K562 (cell line): Measurements from ENCODE around the gene TLE6. TPM values are rescaled to one million over a fixed set of nuclear protein-coding genes. Genes with fewer than 3 reads are reported as not detected.
A peak's percentile ranks its signal among the peaks of the same experiment; 100 is the strongest.

Experiments
- ATAC-seq: fragments of 200-7000 bp; cut with Tn5 transposase; 3 replicates; pipeline ENCODE4 v1.9.1; 2020; ENCODE audit warnings: moderate library complexity
- BruUV-seq: library from RNA; stranded (reverse); fragments of 400-500 nt; replicated peaks from 2 replicates; lab custom pipeline; 2021; lab: Mats Ljungman, UMichigan
- CTCF ChIA-PET: fragments of 300-600 bp; formaldehyde crosslinking; extraction: SDS; loops from one replicate; lab custom pipeline; 2021; ENCODE audit warnings: low intra/inter-chr PET ratio; lab: Yijun Ruan, JAX
- POLR2A ChIA-PET: fragments of 300-600, 350-650 bp; sonication (Branson Sonifier 250); formaldehyde crosslinking; extraction: SDS; loops from one replicate; lab custom pipeline; 2021; ENCODE audit warnings: antibody characterized with exemption, inconsistent platforms; lab: Yijun Ruan, JAX
- DNase-seq, 4 experiments: peaks; one replicate each; pipeline versions ENCODE4 v3.0.0 to v3.0.0-alpha.2; 2011 to 2018; ENCODE audit warnings: low spot score in 3 of 4, mixed read lengths in 3 of 4; ENCODE audit errors: extremely low read depth in 1 of 4
- FAIRE-seq: peaks from 2 replicates; lab custom pipeline; 2011; peaks lifted over from hg19 to GRCh38; lab: Jason Lieb, UNC
- H2AFZ ChIP-seq: 2 replicates; pipeline ENCODE4 v1.6.0; 2011; ENCODE audit warnings: low read depth, low read length, control low read depth, inconsistent platforms
- H3K27ac ChIP-seq: fragments of 200-600 bp; 3 replicates; pipeline ENCODE4 v1.8.0; 2011; ENCODE audit warnings: low read depth, mild to moderate bottlenecking, control low read depth, inconsistent platforms, low read length, moderate library complexity, mixed read lengths; ENCODE audit errors: extremely low read depth
- H3K27me3 ChIP-seq, 2 experiments: fragments of 300-600 bp in 1 of 2; 2 replicates in 1 of 2; 3 replicates in 1 of 2; pipeline versions ENCODE4 v1.6.0 to v1.8.0; 2011; ENCODE audit warnings: inconsistent platforms in 2 of 2, low read length in 2 of 2, mild to moderate bottlenecking in 1 of 2, mixed read lengths in 1 of 2, moderate library complexity in 1 of 2; ENCODE audit not compliant: control insufficient read depth in 2 of 2, insufficient read depth in 2 of 2
- H3K36me3 ChIP-seq: fragments of 300-600 bp; 3 replicates; pipeline ENCODE4 v1.8.0; 2011; ENCODE audit warnings: mild to moderate bottlenecking, low read length, inconsistent platforms; ENCODE audit not compliant: control insufficient read depth, insufficient read depth
- H3K4me1 ChIP-seq, 2 experiments: fragments of 200-600 bp in 1 of 2; replicated peaks in 1 of 2; 2 replicates in 1 of 2; 3 replicates in 1 of 2; pipeline versions ENCODE4 v1.5.1 to v1.8.0; 2011; ENCODE audit warnings: inconsistent platforms in 2 of 2, low read length in 2 of 2, mild to moderate bottlenecking in 1 of 2, mixed read lengths in 1 of 2, moderate library complexity in 1 of 2; ENCODE audit not compliant: control insufficient read depth in 2 of 2, insufficient read depth in 2 of 2
- H3K4me2 ChIP-seq: 2 replicates; pipeline ENCODE4 v1.6.1; 2011; ENCODE audit warnings: low read length, control low read depth, inconsistent platforms, mixed read lengths; ENCODE audit not compliant: insufficient read depth
- H3K4me3 ChIP-seq: fragments of 200-600 bp; sonication (generic), shearing (Covaris generic); 2 replicates; pipeline ENCODE4 v1.5.1; 2016; ENCODE audit warnings: control low read depth, inconsistent platforms
- H3K79me2 ChIP-seq: fragments of 200-600 bp; 3 replicates; pipeline ENCODE4 v1.8.0; 2011; ENCODE audit warnings: low read length, inconsistent platforms; ENCODE audit not compliant: control insufficient read depth, insufficient read depth
- H3K9ac ChIP-seq, 2 experiments: 2 replicates each; pipeline versions ENCODE4 v1.6.0 to v1.6.1; 2011; ENCODE audit warnings: low read depth in 2 of 2, low read length in 2 of 2, control low read depth in 1 of 2, inconsistent platforms in 1 of 2, mild to moderate bottlenecking in 1 of 2, mixed read lengths in 1 of 2; ENCODE audit not compliant: insufficient read depth in 1 of 2
- H3K9me1 ChIP-seq: one replicate; pipeline ENCODE4 v1.6.0; 2011; ENCODE audit warnings: inconsistent platforms, mild to moderate bottlenecking, low read length, moderate library complexity; ENCODE audit not compliant: control insufficient read depth, insufficient read depth
- H3K9me3 ChIP-seq: replicated peaks from 2 replicates; pipeline ENCODE4 v1.5.1; 2011; ENCODE audit warnings: low read depth, low read length, inconsistent platforms; ENCODE audit not compliant: control insufficient read depth, insufficient read depth
- H4K20me1 ChIP-seq: replicated peaks from 2 replicates; pipeline ENCODE4 v1.6.1; 2011; ENCODE audit warnings: low read length, inconsistent platforms, mixed read lengths; ENCODE audit not compliant: control insufficient read depth, insufficient read depth
- BMI1 ChIP-seq: fragments of 150-350 bp; IDR thresholded peaks from 2 replicates; pipeline ENCODE4 v1.6.1; 2014; ENCODE audit warnings: low read length
- CBFA2T3 ChIP-seq: fragments of 450-650 bp; IDR thresholded peaks from 2 replicates; pipeline ENCODE4 v1.6.1; 2017
- E2F1 ChIP-seq: sonication (generic); formaldehyde crosslinking; IDR thresholded peaks from 2 replicates; pipeline ENCODE4 v1.8.1; 2023; ENCODE audit warnings: mild to moderate bottlenecking, missing genetic modification reagents, moderate library complexity
- HDAC1 ChIP-seq, 2 experiments: fragments of 450-650 bp; IDR thresholded peaks; 2 replicates each; pipeline ENCODE4 v1.6.1; 2016 to 2017; ENCODE audit warnings: inconsistent platforms in 1 of 2, mild to moderate bottlenecking in 1 of 2, moderate library complexity in 1 of 2
- NKRF ChIP-seq: fragments of 450-650 bp; IDR thresholded peaks from 2 replicates; pipeline ENCODE4 v1.6.1; 2016; ENCODE audit warnings: borderline replicate concordance
- STAG1 ChIP-seq: sonication (generic); formaldehyde crosslinking; IDR thresholded peaks from 2 replicates; pipeline ENCODE4 v1.5.0; 2020; ENCODE audit warnings: missing genetic modification reagents, borderline replicate concordance
- TBP ChIP-seq: optimal IDR thresholded peaks from 2 replicates; pipeline ENCODE3; 2011; ENCODE audit warnings: low read depth, low read length, improper control_type of control experiment
- ZBTB40 ChIP-seq, 2 experiments: fragments of 450-650 bp in 1 of 2; sonication (generic) in 1 of 2; formaldehyde crosslinking in 1 of 2; IDR thresholded peaks; 2 replicates each; pipeline versions ENCODE4 v1.7.1 to v1.9.0; 2016 to 2022; ENCODE audit warnings: inconsistent platforms in 1 of 2, mild to moderate bottlenecking in 1 of 2, missing genetic modification reagents in 1 of 2
- ZFX ChIP-seq: sonication (generic); formaldehyde crosslinking; IDR thresholded peaks from 2 replicates; pipeline ENCODE4 v1.8.0; 2022; ENCODE audit warnings: mild to moderate bottlenecking, missing genetic modification reagents, moderate library complexity
- WGBS: fragments of 100-300 bp; shearing (Covaris generic); methylation state at CpG from one replicate; pipeline ENCODE4 v1.1.6; 2016; ENCODE audit warnings: low coverage, mixed read lengths; ENCODE audit not compliant: insufficient coverage; ENCODE audit errors: missing lambda C conversion rate; 5-methylcytosine and 5-hydroxymethylcytosine counted together
- in situ Hi-C: fragments of 300-500 bp; cut with MboI; formaldehyde crosslinking; loops from 4 replicates; pipeline ENCODE4 v1.15.0; 2018; ENCODE audit warnings: inconsistent platforms, mixed read lengths
- intact Hi-C: fragments of 100-400 bp; cut with micrococcal nuclease; formaldehyde crosslinking; loops from 2 replicates; pipeline ENCODE4 v1.14.2; 2022
- polyA plus RNA-seq, 8 experiments: library from polyadenylated mRNA; depleted of rRNA in 4 of 8; stranded (reverse) in 5 of 8; unstranded in 3 of 8; fragments of >200 nt; fragmentation: Nextera tagmentation in 2 of 8; fragmentation: Illumina TruSeq in 1 of 8; extraction: Ambion mirVana in 2 of 8; extraction: Trizol in 1 of 8; gene quantifications; 2 replicates each; pipeline versions ENCODE4 v1.2.1 to v1.2.3, GENCODE V29; 2011 to 2014; ENCODE audit warnings: inconsistent platforms in 1 of 8, missing spikeins in 1 of 8
- total RNA-seq, 7 experiments: library from RNA; depleted of rRNA in 6 of 7; stranded (reverse); fragments of >200 nt in 6 of 7; fragmentation: Illumina TruSeq in 2 of 7; extraction: Trizol in 2 of 7; gene quantifications; 2 replicates each; pipeline versions ENCODE4 v1.2.1 to v1.2.3, GENCODE V29; 2011 to 2021; ENCODE audit warnings: low replicate concordance in 1 of 7

TLE6 gene
- total and polyA plus RNA-seq, 9 of the 15 experiments (the other 6 are each of a cell fraction or from before 2014, with no cell fraction given), result 1.1 to 6.1 (median 2.5) TPM

GRCh38 chr19:2977746-2978138, 378 bp downstream of the TLE6 start:
- ChIA-PET CTCF (no interaction called here), POLR2A (interaction anchor here (0.5 to 1.4 kb wide), 7 partner anchors 9 to 58 kb away, joined by 3 to 5 read pairs (median 3); no protein-coding TSS in a partner anchor)
- no peaks in the 10 kb centered on the region for H3K9me3 ChIP-seq
- H2AFZ ChIP-seq, result peak overlapping the region; percentile 90
- ATAC-seq (peak; percentile 80), DNase-seq (peak; percentile 77 to 88 (median 86)), FAIRE-seq (peak; percentile 66)
- H4K20me1 ChIP-seq, result no peaks in the 10 kb centered on the region
- no peaks in the 10 kb centered on the region for H3K79me2 ChIP-seq
- in situ Hi-C loops (no loop called here), intact Hi-C loops (loop anchor here (1.0 kb wide), 1 partner anchor 58 kb away; no protein-coding TSS in a partner anchor)
- H3K36me3 ChIP-seq, result no peaks in the 10 kb centered on the region
- H3K27me3 ChIP-seq, result no peaks in the 10 kb centered on the region
- H3K4me2 ChIP-seq, result peak overlapping the region; percentile 85
- H3K27ac ChIP-seq, result peak overlapping the region; percentile 73
- H3K4me1 ChIP-seq, result peaks cover 15 to 42% of the 10 kb centered on the region in 2 experiments
- no TSS peak for BruUV-seq
- H3K9me1 ChIP-seq, result no peaks in the 10 kb centered on the region
- peak overlapping the region; percentile 35 for H3K4me3 ChIP-seq
- peak overlapping the region; percentile 53 to 80 for H3K9ac ChIP-seq
- WGBS, result 11% methylated on average over 10 of the region's 10 CpGs
- TF ChIP-seq ZFX (CRISPR knock-in tag) (peak; percentile 22; the same call in 1 of the 2 replicates), BMI1 (no peak), HDAC1 (IDR thresholded peaks at IDR 0.05) (peak in 1 of 2 experiments; percentile 64; a peak in 2 of 4 replicates), E2F1 (no peak), STAG1 (CRISPR knock-in tag) (no peak), ZBTB40 (IDR thresholded peaks at IDR 0.05) (0 out of 2 replicates have a peak, but pooled peaks have one; percentile 12), ZBTB40 (CRISPR knock-in tag; IDR thresholded peaks at IDR 0.05) (no peak), CBFA2T3 (peak; percentile 84), TBP (peak; percentile 4), NKRF (no peak)
